Stimulated activated CD4-positive, alpha-beta T cell treated with anti-CD3 and anti-CD28 coated beads, Interleukin-1b, Interleukin-23, amount 100 ng/mL, for 4 hours (primary cell): Measurements from ENCODE around the gene HBA1.
"Not testable (repeated sequence)": the region's sequence is repeated elsewhere in the genome, so short reads cannot be mapped to it uniquely, and the experiment has no call there.

Experiments used
- DNase-seq, 2 donors: peaks; one replicate each; pipeline ENCODE4 v3.0.0-alpha.2; 2020; ENCODE audit warnings: low read depth in 2 of 2

Gene HBA1

GRCh38 chr16:203246-203645 lies 26.8 kb downstream of the HBA1 start:
- no peak for DNase-seq

DNA sequence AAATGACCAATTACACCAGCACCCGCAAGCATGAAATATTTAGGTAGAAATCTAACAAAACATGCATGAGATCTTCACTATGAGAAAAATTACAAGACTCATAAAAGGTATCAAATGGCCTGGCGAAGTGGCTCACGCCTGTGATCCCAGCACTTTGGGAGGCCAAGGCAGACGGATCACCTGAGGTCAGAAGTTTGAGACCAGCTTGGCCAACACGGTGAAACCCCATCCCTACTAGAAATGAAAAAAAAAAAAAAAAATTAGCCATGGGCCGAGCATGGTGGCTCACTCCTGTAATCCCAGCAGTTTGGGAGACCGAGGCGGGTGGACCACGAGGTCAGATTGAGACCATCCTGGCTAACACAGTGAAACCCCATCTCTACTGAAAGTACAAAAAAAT lies 27.6 kb downstream of the HBA1 start:
- not testable (repeated sequence) for DNase-seq

DNA sequence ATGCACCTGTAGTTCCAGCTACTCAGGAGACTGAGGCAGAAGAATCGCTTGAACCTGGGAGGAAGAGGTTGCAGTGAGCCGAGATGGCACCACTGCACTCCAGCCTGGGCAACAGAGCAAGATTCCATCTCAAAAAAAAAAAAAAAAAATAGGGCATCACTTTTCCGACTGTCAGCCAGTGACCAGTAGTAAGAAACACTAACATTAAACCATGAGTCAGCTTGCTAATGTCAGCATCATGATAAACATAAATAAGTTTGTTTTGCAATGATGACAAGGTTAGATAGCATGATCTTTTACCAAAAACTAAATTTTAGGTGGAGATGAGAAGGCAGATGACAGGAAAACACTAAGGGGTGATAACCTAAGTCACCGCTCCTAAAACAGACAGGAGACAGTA lies 32.9 kb downstream of the HBA1 start:
- not testable (repeated sequence) for DNase-seq

DNA sequence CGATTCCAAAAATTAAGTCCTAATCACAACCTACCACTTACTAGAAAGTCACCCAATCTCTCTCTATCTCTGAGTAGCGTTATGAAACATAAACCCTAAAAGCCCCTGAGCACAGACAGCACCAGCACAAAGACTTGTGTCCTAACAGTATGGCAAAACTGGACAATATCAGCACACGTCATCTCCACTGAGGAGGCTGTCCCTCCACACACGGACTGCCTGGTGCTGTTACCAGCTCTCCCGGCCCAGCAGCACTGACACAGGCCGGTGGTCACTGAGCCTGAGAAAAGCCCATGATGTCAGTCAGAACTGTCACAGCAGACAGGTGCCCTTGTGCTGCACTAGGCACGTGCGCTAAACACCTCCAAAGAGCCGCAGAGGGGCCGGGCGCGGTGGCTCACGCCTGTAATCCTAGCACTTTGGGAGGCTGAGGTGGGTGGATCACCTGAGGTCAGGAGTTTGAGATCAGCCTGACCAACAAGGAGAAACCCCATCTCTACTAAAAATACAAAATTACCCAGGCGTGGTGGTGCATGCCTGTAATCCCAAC lies 35.2 kb downstream of the HBA1 start:
- not testable (repeated sequence) for DNase-seq

DNA sequence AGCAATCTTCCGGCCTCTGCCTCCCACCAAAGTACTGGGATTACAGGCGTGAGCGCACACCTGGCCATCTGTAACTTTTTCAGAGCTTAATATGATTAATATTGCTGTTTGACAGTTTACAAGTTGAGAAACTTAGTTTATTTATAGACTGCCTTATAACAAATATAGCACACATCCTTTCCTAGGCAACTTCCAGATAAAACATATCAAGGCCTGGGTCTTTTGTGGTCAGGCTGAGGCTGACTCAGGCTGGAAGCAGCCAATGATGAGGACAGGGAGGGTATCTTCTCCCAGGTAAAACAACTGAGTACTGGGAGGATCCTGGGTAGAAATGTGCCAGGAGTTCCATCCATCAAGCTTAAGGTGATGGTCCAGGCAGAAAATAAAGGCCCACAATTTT lies 36.5 kb downstream of the HBA1 start:
- DNase-seq: no peak

GRCh38 chr16:220021-220420 lies 43.5 kb downstream of the HBA1 start:
- no peak for DNase-seq
